ENCODE results near the gene RPS15.

The RPS15 gene

DNA sequence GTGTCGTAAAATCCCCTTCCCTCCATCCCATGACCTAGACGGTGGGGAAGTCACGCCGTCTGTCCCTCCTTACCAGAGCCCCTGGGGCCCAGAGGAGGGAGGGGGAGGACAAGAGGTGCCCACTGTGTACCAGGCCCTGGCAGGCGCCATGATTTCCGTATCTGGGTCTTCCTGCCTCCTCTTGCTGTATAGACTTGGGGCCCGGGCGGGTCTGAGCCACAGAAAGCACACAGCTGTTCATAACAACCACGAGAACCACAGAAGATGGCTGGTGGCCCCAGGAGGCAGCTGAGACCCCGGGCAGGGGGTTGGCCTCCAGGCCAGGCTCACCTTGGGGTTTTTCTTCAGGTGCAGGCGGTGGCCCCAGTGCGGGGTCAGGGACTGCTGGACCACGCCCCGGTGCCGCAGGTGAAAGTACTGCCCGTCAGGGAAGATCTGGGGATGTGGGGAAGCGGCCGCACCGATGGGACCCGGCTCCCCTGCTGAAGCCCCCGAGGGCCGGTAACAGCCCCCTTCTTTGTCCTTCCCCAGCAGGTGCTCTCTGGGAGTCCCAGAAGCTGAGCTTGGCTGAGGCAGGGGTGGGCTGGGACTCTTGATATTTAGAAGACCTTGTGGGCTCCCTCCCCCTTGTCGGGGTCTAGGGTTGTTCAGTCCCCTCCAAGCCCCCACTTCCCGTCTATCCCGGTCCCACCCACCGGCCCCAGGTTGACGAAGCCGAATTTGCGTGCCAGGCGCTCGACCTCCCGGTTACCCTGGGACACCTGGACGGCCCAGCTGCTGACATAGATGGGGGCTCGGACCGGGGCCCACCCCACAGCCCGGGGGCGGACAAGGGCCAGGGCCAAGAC, 51.5 kb downstream of the RPS15 start:
- no peak for DNase-seq
